Stimulated activated CD4-positive, alpha-beta T cell treated with anti-CD3 and anti-CD28 coated beads, Interleukin-2, amount 100 ng/mL, for 4 hours (primary cell): ENCODE measurements around the gene FNDC4.

Experiments
- DNase-seq: peaks from one replicate; pipeline ENCODE4 v3.0.0-alpha.2; 2020; ENCODE audit warnings: low read depth

FNDC4 gene

GRCh38 chr2:27494284-27494943 is 586 bp downstream of the FNDC4 start:
- no peak for DNase-seq

GRCh38 chr2:27493948-27494283 is 1.1 kb downstream of the FNDC4 start:
- DNase-seq, result no peak

- no peak for DNase-seq
Observed at GRCh38 chr2:27492557-27492956, 2.4 kb downstream of the FNDC4 start.

GRCh38 chr2:27489498-27490397 is 5.3 kb downstream of the FNDC4 start, which contains the start of gene IFT172:
Gene IFT172, minus strand, starts transcription at chr2:27489743. Its CDS starts 90 bp downstream, at chr2:27489653.
- peak; percentile 99 for DNase-seq

GRCh38 chr2:27489118-27489497 is 5.9 kb downstream of the FNDC4 start:
- DNase-seq, result no peak

GRCh38 chr2:27485496-27485895 is 9.5 kb downstream of the FNDC4 start:
- DNase-seq, result no peak

GRCh38 chr2:27471961-27472360 is 23.0 kb downstream of the FNDC4 start:
- DNase-seq, result no peak

GRCh38 chr2:27464443-27464842 is 30.6 kb downstream of the FNDC4 start:
- no peak for DNase-seq

GRCh38 chr2:27461118-27461517 is 33.9 kb downstream of the FNDC4 start:
- DNase-seq, result no peak

GRCh38 chr2:27453968-27454367 is 41.0 kb downstream of the FNDC4 start:
- no peak for DNase-seq

GRCh38 chr2:27451095-27451494 is 43.9 kb downstream of the FNDC4 start:
- no peak for DNase-seq

GRCh38 chr2:27448381-27448780 is 46.6 kb downstream of the FNDC4 start:
- no peak for DNase-seq

GRCh38 chr2:27446057-27446456 is 48.9 kb downstream of the FNDC4 start:
- DNase-seq, result no peak

GRCh38 chr2:27445615-27446014 is 49.4 kb downstream of the FNDC4 start:
- DNase-seq, result no peak

GRCh38 chr2:27445155-27445554 is 49.8 kb downstream of the FNDC4 start:
- no peak for DNase-seq

GRCh38 chr2:27442920-27443282 is 52.1 kb downstream of the FNDC4 start:
- no peak for DNase-seq

- DNase-seq, result no peak
Observed at GRCh38 chr2:27441958-27442919, 52.8 kb downstream of the FNDC4 start, which contains the start of gene KRTCAP3. Gene KRTCAP3, plus strand, starts transcription at chr2:27442381. Its CDS starts 32 bp downstream, at chr2:27442413.
